Mucosa of rectum (tissue), 2 donors: Measurements from ENCODE around the gene PYGM.
A peak's percentile ranks its signal among the peaks of the same experiment; 100 is the strongest.

Experiments
- H3K27ac ChIP-seq, 2 donors: one replicate each; pipeline ENCODE4 v1.7.0; 2013; ENCODE audit warnings: inconsistent platforms in 2 of 2, low read depth in 2 of 2, low read length in 2 of 2
- H3K27me3 ChIP-seq, 2 donors: one replicate each; pipeline ENCODE4 v1.7.0; 2013; ENCODE audit warnings: low read length in 2 of 2; ENCODE audit not compliant: control insufficient read depth in 2 of 2, insufficient read depth in 2 of 2
- H3K36me3 ChIP-seq, 2 donors: one replicate each; pipeline ENCODE4 v1.7.0; 2013; ENCODE audit warnings: low read length in 2 of 2; ENCODE audit not compliant: control insufficient read depth in 2 of 2, insufficient read depth in 2 of 2
- H3K4me1 ChIP-seq, 2 donors: one replicate each; pipeline ENCODE4 v1.7.0; 2013; ENCODE audit warnings: low read length in 2 of 2, mild to moderate bottlenecking in 1 of 2; ENCODE audit not compliant: control insufficient read depth in 2 of 2, insufficient read depth in 2 of 2
- H3K4me3 ChIP-seq, 2 donors: one replicate each; pipeline ENCODE4 v1.7.0; 2013; ENCODE audit warnings: low read length in 2 of 2
- H3K9ac ChIP-seq, 2 donors: one replicate each; pipeline ENCODE4 v1.7.0; 2013; ENCODE audit warnings: low read length in 2 of 2, low read depth in 1 of 2, mild to moderate bottlenecking in 1 of 2
- H3K9me3 ChIP-seq, 2 donors: one replicate each; pipeline ENCODE4 v1.7.0; 2013; ENCODE audit warnings: low read length in 2 of 2; ENCODE audit not compliant: control insufficient read depth in 2 of 2
- donor health status: healthy.
- donor health status: Normal muscosa, but diverticular disease.

PYGM gene

DNA sequence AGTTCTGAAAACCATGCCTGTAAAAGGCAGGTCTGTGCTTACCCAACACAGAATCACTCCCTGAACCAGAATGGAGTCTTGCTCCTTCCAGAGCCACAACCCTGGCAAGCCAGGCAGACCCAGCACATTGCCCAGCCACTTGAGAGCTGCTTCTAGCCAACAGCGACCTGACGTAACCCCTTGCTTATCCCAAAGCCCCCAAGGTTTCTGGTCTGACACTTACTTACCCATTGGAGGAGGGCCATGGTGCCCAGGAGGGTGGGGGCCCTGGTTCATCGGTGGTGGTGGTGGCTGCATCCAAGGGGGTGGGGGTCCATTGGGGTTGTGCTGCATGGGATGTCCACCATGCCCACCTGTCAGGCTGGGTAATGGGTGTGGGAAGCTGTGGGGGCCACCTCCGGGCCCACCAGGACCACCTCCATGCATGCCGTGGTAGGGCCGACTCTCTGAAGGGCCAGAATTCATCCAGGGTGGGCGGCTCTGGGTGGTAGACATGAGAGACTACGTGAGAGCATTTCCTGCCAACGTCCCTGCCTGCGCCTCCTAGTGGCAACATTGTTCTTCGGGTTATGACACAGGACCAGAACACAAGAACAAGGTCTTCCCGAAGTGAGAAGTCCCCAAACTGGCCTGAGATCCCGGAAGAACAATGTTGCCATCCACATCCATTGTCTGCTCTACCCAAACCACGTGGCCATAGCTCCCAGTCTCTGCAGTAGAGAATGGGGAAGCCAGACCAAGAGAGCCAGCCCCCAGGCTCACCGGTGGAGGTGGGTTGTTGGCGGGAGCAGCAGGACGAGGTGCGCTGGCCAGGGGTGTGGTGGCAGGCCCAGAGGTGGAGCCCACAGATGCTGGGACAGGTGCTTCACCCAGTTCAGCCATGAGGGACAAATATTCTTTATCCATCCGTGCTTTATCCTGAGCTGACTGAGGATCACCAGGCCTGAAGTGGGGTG lies 7.8 kb upstream of the PYGM start:
- Histone ChIP-seq H3K36me3 (peaks cover 82 to 93% of the 10 kb centered on the region in 2 donors), H3K27me3 (no peaks in the 10 kb centered on the region), H3K4me1 (peaks cover 2 to 22% of the 10 kb centered on the region in 2 donors), H3K4me3 (no peak overlapping the region), H3K9me3 (no peaks in the 10 kb centered on the region), H3K27ac (peak overlapping the region in 1 of 2 donors; percentile 48), H3K9ac (no peak overlapping the region)

DNA sequence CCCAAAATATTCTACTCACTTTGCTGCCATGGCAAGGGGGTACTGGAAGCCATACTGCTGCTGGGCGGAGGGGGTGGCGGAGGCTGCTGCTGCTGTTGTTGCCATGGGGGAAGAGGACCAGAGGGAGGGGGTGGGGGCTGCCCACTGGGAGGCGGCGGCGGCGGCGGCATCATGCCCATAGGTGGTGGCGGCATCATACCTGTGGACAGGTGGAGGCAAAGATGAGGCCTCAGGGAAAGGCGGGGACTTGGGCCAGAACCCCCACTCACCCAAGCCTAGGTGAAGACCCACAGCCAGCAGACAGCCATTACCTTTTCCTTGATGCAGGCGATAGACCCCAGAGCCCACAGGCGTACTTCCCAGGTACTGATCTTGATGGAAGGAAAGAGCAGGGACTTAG lies 7.1 kb upstream of the PYGM start:
- H3K9me3 ChIP-seq, result no peaks in the 10 kb centered on the region
- peaks cover 2 to 21% of the 10 kb centered on the region in 2 donors for H3K4me1 ChIP-seq
- H3K27ac ChIP-seq, result no peak overlapping the region
- H3K27me3 ChIP-seq, result no peaks in the 10 kb centered on the region
- H3K36me3 ChIP-seq, result peaks cover 85 to 86% of the 10 kb centered on the region in 2 donors
- no peak overlapping the region for H3K9ac ChIP-seq
- no peak overlapping the region for H3K4me3 ChIP-seq

DNA sequence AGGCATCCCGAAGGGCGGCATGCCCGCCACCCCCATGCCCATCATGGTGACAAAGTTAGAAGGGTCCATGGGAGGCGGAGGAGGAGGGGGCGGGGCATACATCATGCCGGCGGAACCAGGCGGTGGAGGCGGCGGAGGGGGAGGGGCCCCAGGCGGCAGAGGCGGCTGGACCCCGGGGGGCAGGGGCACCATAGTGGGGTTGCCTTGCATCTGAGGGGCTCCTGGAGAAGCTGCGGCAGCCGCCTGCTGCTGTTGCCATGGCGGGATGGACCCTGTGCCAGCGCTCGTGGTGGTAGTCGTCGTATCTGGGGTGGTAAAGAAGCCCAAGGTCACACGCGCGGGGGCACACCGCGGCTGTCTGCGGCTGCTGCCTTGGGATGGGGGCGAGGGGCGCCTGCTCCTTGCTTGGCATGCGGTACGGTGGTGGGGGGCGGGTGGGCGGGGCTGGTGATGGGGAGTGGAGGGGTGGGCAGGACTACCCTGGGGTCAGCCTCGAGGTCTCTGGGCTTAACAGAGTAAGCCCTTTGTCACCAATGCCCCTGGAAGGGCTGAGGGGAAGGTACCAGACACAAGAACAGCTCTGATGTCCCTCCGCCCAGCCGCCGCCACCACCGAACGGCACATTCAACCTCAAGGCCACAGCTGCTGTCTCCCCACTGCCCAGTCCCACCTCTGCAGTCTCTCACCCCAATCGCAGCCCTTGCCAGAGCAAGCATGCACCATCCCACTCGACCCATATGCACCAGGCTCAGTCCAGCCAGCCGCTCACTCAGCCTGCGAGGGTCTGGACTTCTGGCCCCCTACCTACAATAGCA lies 6.3 kb upstream of the PYGM start:
- peaks cover 78 to 79% of the 10 kb centered on the region in 2 donors for H3K36me3 ChIP-seq
- H3K4me1 ChIP-seq, result peaks cover 2 to 21% of the 10 kb centered on the region in 2 donors
- no peaks in the 10 kb centered on the region for H3K9me3 ChIP-seq
- no peaks in the 10 kb centered on the region for H3K27me3 ChIP-seq
- H3K4me3 ChIP-seq, result no peak overlapping the region
- H3K27ac ChIP-seq, result no peak overlapping the region
- no peak overlapping the region for H3K9ac ChIP-seq

GRCh38 chr11:64765291-64765850 lies 5.6 kb upstream of the PYGM start:
- no peak overlapping the region for H3K4me3 ChIP-seq
- H3K27ac ChIP-seq, result no peak overlapping the region
- H3K4me1 ChIP-seq, result peaks cover 2 to 26% of the 10 kb centered on the region in 2 donors
- peaks cover 71 to 72% of the 10 kb centered on the region in 2 donors for H3K36me3 ChIP-seq
- H3K27me3 ChIP-seq, result no peaks in the 10 kb centered on the region
- H3K9me3 ChIP-seq, result no peaks in the 10 kb centered on the region
- no peak overlapping the region for H3K9ac ChIP-seq

GRCh38 chr11:64764753-64765152 lies 5.0 kb upstream of the PYGM start:
- Histone ChIP-seq H3K4me3 (no peak overlapping the region), H3K4me1 (peaks cover 2 to 27% of the 10 kb centered on the region in 2 donors), H3K27ac (no peak overlapping the region), H3K36me3 (peaks cover 65 to 66% of the 10 kb centered on the region in 2 donors), H3K9me3 (no peaks in the 10 kb centered on the region), H3K27me3 (no peaks in the 10 kb centered on the region), H3K9ac (no peak overlapping the region)

DNA sequence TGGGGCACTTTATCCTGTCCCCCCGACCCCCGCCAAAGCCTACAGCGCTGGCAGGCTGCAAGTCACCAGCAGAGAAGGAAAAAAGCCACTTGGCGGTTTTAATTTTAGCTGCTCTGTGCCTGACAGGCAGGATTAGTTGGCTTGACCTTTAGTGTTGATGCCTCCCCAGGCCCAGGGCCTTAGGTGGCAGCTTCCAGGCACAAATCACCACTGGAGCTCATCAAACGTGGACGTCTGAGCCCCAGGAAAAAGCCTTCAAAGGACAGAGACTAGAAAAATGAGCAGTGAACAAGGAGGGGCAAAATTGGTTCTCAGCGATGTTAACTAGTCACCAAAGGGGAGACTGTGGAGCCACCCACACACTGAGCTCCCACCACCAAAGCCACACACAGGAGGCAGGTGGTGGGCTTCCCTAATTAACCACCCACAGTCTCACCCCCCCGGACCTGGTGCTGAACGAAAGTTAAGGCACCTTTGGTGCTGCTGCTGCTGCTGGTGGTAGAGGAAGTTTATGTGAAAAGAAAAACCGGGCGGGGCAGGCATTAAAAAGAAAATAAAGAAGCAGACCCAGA lies 4.4 kb upstream of the PYGM start:
- Histone ChIP-seq H3K4me1 (peaks cover 2 to 27% of the 10 kb centered on the region in 2 donors), H3K9ac (no peak overlapping the region), H3K36me3 (peaks cover 59 to 60% of the 10 kb centered on the region in 2 donors), H3K9me3 (no peaks in the 10 kb centered on the region), H3K27ac (peak overlapping the region in 1 of 2 donors; percentile 56), H3K27me3 (no peaks in the 10 kb centered on the region), H3K4me3 (no peak overlapping the region)

GRCh38 chr11:64763526-64764039 lies 3.8 kb upstream of the PYGM start:
- Histone ChIP-seq H3K27ac (peak overlapping the region in 1 of 2 donors; percentile 56), H3K9ac (no peak overlapping the region), H3K4me1 (peaks cover 2 to 27% of the 10 kb centered on the region in 2 donors), H3K36me3 (peaks cover 53 to 55% of the 10 kb centered on the region in 2 donors), H3K9me3 (no peaks in the 10 kb centered on the region), H3K27me3 (no peaks in the 10 kb centered on the region), H3K4me3 (no peak overlapping the region)

DNA sequence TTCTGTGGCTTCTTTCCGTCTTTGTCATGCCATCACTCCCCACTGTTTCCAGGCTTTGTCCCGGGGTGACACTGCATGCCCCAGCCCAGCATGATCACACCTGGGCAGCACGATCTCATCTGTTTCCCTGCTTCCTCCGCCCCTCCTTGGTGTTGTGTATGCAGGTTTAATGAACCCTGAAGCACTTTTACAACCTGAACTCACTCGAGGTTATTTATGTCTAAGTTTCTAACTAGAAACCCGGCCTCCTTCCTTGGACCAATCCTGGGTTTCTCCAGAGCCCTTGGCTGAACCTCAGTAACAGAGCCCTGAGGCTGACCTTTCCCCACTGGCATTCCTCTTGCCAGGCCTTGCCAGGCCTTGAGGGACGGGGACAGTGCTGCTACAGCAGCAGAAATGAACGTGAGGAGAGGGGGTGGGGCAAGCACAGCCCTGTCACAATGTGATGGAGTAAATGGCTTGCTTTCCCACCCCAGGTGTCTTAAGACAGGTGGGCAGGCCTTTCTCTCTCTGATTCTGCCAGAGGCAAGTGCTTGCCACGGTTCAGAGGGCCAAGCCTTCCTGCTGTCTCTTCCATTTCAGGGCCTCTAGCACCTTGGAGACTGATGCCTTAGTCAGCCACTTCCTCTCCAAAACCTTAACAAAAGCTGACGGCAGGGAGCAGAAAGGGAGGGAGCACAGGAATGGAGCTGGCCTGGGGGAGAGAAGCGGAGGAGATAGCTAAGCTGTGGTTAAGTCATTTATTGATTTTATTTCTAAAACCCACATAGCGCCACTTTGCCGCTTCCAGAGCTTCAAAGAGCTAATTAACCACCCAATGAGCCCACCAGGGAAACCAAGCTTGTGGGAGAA lies 3.1 kb upstream of the PYGM start:
- Histone ChIP-seq H3K9me3 (no peaks in the 10 kb centered on the region), H3K4me3 (no peak overlapping the region), H3K4me1 (peaks cover 2 to 27% of the 10 kb centered on the region in 2 donors), H3K36me3 (peaks cover 46 to 48% of the 10 kb centered on the region in 2 donors), H3K27me3 (no peaks in the 10 kb centered on the region), H3K9ac (no peak overlapping the region), H3K27ac (peak overlapping the region in 1 of 2 donors; percentile 56)

DNA sequence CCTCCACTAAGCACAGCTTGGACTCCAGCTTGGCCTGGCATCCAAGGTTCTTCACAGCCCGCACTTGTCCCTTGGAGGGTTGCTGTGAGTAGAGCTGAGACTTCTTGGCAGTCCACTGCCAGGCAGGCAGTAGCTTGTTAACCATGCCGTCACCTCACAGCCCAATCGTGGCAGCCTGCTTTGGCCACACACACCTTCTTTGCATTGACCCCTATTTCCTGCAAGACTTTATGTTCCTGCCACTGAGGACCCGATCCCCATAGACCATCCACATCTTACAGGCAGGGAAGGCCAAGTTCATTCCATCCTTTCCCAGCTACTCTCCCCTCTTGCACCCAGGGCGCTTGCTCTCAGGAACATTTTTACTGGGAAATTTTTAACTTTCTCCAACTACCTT lies 2.5 kb upstream of the PYGM start:
- Histone ChIP-seq H3K27me3 (no peaks in the 10 kb centered on the region), H3K4me1 (peaks cover 2 to 25% of the 10 kb centered on the region in 2 donors), H3K27ac (no peak overlapping the region), H3K9me3 (no peaks in the 10 kb centered on the region), H3K4me3 (no peak overlapping the region), H3K9ac (no peak overlapping the region), H3K36me3 (peaks cover 40 to 42% of the 10 kb centered on the region in 2 donors)
